Activated naive CD8-positive, alpha-beta T cell treated with anti-CD3 and anti-CD28 coated beads, Interleukin-2, amount 10 ng/mL, durations not matched to agents 7 days and 5 days (primary cell): ENCODE data around the gene ZMYND8. TPM values are rescaled to one million over a fixed set of nuclear protein-coding genes. Genes with fewer than 3 reads are reported as not detected.

Source experiments
- ATAC-seq: fragments of 150-1000 bp; cut with Tn5 transposase; one replicate; pipeline ENCODE4 v1.10.0; 2021; ENCODE audit warnings: low read depth, moderate library complexity
- POLR2A ChIA-PET: fragments of 350-600 bp; sonication (Branson Sonifier 250); formaldehyde crosslinking; loops from one replicate; lab custom pipeline; 2021; ENCODE audit warnings: antibody characterized with exemption; lab: Charles Lee
- DNase-seq: peaks from one replicate; pipeline ENCODE4 v3.0.0; 2021
- H3K27ac Mint-ChIP-seq: one replicate; pipeline ENCODE4 v1.8.0; 2022; ENCODE audit warnings: mild to moderate bottlenecking, mixed read lengths
- H3K27me3 Mint-ChIP-seq: one replicate; pipeline ENCODE4 v1.8.0; 2022; ENCODE audit warnings: mild to moderate bottlenecking, moderate library complexity, mixed read lengths
- H3K36me3 Mint-ChIP-seq: one replicate; pipeline ENCODE4 v1.8.0; 2021; ENCODE audit warnings: mild to moderate bottlenecking, mixed read lengths
- H3K4me1 Mint-ChIP-seq: one replicate; pipeline ENCODE4 v1.8.0; 2021; ENCODE audit warnings: mixed read lengths
- H3K4me3 Mint-ChIP-seq: one replicate; pipeline ENCODE4 v1.8.0; 2022; ENCODE audit warnings: mild to moderate bottlenecking, moderate library complexity, mixed read lengths
- H3K9me3 Mint-ChIP-seq: one replicate; pipeline ENCODE4 v1.8.0; 2021; ENCODE audit warnings: mixed read lengths
- total RNA-seq, 2 experiments: library from RNA; stranded (reverse); gene quantifications; one replicate each; pipeline ENCODE4 v1.2.3, GENCODE V29; 2021

Gene ZMYND8
- total RNA-seq, 2 experiments from 2014 or later, result 51.0 to 51.5 TPM

GRCh38 chr20:47196091-47197081, 160.1 kb downstream of the ZMYND8 start:
- no peaks in the 10 kb centered on the region for H3K36me3 Mint-ChIP-seq
- peaks cover 9% of the 10 kb centered on the region for H3K4me1 Mint-ChIP-seq
- DNase-seq, result peak; percentile 89
- peak; percentile 84 for ATAC-seq
- no peaks in the 10 kb centered on the region for H3K9me3 Mint-ChIP-seq
- H3K4me3 Mint-ChIP-seq, result peak overlapping the region; percentile 8
- POLR2A ChIA-PET, result no interaction called here
- no peak overlapping the region for H3K27ac Mint-ChIP-seq
- peaks cover 5% of the 10 kb centered on the region for H3K27me3 Mint-ChIP-seq

DNA sequence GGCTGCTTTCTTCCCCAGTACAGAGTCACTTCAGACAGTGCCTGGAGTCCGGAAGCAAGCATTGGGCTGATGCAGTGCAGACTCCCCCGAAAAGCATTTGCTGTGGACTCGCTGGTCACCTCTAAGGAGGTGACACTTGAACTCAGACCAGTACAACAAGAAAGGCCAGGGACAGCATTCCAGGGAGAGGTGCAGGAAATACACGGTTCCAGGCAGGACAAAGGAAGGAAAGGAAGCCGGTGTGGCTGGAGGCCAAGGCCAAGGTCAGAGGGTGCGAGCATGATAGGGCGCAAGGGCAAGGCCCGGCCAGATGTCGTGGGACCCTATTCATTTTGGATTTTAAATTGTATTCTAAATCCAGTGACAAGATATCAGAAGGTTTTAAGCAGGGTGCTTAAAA, 160.9 kb downstream of the ZMYND8 start:
- Mint-ChIP-seq H3K27me3 (peaks cover 5% of the 10 kb centered on the region), H3K4me1 (peaks cover 9% of the 10 kb centered on the region), H3K4me3 (no peak overlapping the region), H3K27ac (no peak overlapping the region), H3K9me3 (no peaks in the 10 kb centered on the region), H3K36me3 (no peaks in the 10 kb centered on the region)
- DNase-seq (no peak), ATAC-seq (no peak)
- POLR2A ChIA-PET, result no interaction called here

DNA sequence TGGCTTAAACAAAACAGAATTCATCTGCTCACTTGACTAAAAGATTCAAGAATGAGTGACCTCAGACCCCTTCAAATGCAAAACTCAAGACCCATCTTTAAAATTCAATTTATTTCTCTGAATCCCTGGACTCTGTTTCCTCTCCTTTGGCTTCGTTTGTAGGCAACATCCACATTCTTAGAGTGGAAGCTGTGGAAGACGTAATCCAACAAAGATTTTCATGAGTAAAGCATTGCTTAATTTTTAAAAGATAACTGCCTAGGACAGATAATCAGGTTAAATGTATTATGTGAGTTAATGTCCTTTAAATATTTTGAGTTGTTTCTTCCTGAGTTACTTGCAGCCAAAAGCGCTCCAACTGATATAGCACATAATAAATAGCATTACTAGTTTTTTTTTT, 164.5 kb downstream of the ZMYND8 start:
- Mint-ChIP-seq H3K4me3 (no peak overlapping the region), H3K9me3 (no peaks in the 10 kb centered on the region), H3K27me3 (peaks cover 4% of the 10 kb centered on the region), H3K36me3 (no peaks in the 10 kb centered on the region), H3K4me1 (peaks cover 16% of the 10 kb centered on the region), H3K27ac (no peak overlapping the region)
- ATAC-seq (no peak), DNase-seq (no peak)
- POLR2A ChIA-PET, result interaction anchor here (0.7 kb wide), 1 partner anchor 1625 kb away, joined by 3 read pairs; no protein-coding TSS in a partner anchor

GRCh38 chr20:47191074-47191673, 165.3 kb downstream of the ZMYND8 start:
- Mint-ChIP-seq H3K9me3 (no peaks in the 10 kb centered on the region), H3K27ac (no peak overlapping the region), H3K36me3 (no peaks in the 10 kb centered on the region), H3K27me3 (peaks cover 4% of the 10 kb centered on the region), H3K4me3 (no peak overlapping the region), H3K4me1 (peaks cover 10% of the 10 kb centered on the region)
- DNase-seq, result no peak
- ATAC-seq, result no peak
- POLR2A ChIA-PET, result no interaction called here

GRCh38 chr20:47189060-47189459, 167.4 kb downstream of the ZMYND8 start:
- no peaks in the 10 kb centered on the region for H3K9me3 Mint-ChIP-seq
- H3K27ac Mint-ChIP-seq, result no peak overlapping the region
- DNase-seq, result no peak
- ATAC-seq, result no peak
- H3K27me3 Mint-ChIP-seq, result peaks cover 8% of the 10 kb centered on the region
- peaks cover 12% of the 10 kb centered on the region for H3K4me1 Mint-ChIP-seq
- H3K36me3 Mint-ChIP-seq, result no peaks in the 10 kb centered on the region
- no peak overlapping the region for H3K4me3 Mint-ChIP-seq
- POLR2A ChIA-PET, result no interaction called here

DNA sequence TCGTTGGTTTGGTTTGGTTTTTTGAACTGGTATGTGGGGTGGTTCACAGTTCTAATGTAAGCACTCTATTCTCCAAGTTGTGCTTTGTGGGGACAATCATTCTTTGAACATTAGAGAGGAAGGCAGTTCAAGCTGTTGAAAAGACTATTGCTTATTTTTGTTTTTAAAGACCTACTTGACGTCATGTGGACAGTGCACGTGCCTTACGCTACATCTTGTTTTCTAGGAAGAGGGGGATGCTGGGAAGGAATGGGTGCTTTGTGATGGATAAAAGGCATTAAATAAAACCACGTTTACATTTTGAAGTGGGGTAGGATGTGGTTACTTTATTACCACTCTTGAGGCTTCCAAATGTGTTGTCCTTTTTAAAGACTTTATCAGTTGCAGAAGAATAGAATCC, 168.0 kb downstream of the ZMYND8 start:
- Mint-ChIP-seq H3K4me1 (peaks cover 12% of the 10 kb centered on the region), H3K9me3 (no peaks in the 10 kb centered on the region), H3K36me3 (no peaks in the 10 kb centered on the region), H3K27ac (no peak overlapping the region), H3K27me3 (peaks cover 8% of the 10 kb centered on the region), H3K4me3 (peak overlapping the region; percentile 34)
- POLR2A ChIA-PET, result no interaction called here
- DNase-seq (no peak), ATAC-seq (no peak)

GRCh38 chr20:47187450-47188195, 168.9 kb downstream of the ZMYND8 start:
- no peak overlapping the region for H3K4me3 Mint-ChIP-seq
- POLR2A ChIA-PET, result no interaction called here

DNA sequence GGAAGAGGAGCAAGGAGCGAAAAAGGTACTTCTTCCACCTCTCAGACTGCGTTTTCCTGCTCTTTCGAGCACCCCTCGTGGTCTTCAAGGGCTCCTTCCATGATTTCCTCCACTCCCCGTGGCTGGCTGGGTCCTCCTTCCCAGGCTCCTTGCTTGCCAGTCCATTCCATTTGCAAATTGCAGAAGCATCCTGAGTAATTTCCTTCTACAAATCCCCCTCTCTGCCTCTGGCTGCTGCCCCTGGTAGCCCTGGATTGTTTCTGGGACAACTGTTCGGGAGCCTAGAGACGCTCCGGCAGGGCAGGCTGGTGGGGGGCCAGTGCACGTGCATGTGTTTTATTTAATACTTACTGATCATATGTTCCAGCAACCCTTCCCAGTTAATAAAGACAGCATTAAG, 173.1 kb downstream of the ZMYND8 start:
- Mint-ChIP-seq H3K27ac (no peak overlapping the region), H3K27me3 (peaks cover 6% of the 10 kb centered on the region)

More at GRCh38 chr20:47187450-47188195, 168.9 kb downstream of the ZMYND8 start:
- DNase-seq (no peak), ATAC-seq (peak; percentile 18)
- H3K36me3 Mint-ChIP-seq, result no peaks in the 10 kb centered on the region
- H3K4me1 Mint-ChIP-seq, result peaks cover 12% of the 10 kb centered on the region
- H3K27ac Mint-ChIP-seq, result no peak overlapping the region
- H3K27me3 Mint-ChIP-seq, result peaks cover 7% of the 10 kb centered on the region
- H3K9me3 Mint-ChIP-seq, result no peaks in the 10 kb centered on the region

GRCh38 chr20:47181056-47181862, 175.2 kb downstream of the ZMYND8 start:
- no peaks in the 10 kb centered on the region for H3K36me3 Mint-ChIP-seq
- H3K9me3 Mint-ChIP-seq, result peaks cover 3% of the 10 kb centered on the region
- no peak overlapping the region for H3K27ac Mint-ChIP-seq
- DNase-seq (no peak), ATAC-seq (peak; percentile 71)
- peaks cover 8% of the 10 kb centered on the region for H3K27me3 Mint-ChIP-seq
- no peak overlapping the region for H3K4me3 Mint-ChIP-seq
- POLR2A ChIA-PET, result interaction anchor here (0.6 kb wide), 1 partner anchor 17 kb away, joined by 4 read pairs; no protein-coding TSS in a partner anchor
- peaks cover 2% of the 10 kb centered on the region for H3K4me1 Mint-ChIP-seq

More for the DNA sequence above, 173.1 kb downstream of the ZMYND8 start:
- Mint-ChIP-seq H3K4me3 (no peak overlapping the region), H3K4me1 (peaks cover 4% of the 10 kb centered on the region), H3K36me3 (no peaks in the 10 kb centered on the region), H3K9me3 (peaks cover 3% of the 10 kb centered on the region)
- POLR2A ChIA-PET, result interaction anchor here (0.6 kb wide), 1 partner anchor 42 kb away, joined by 3 read pairs; no protein-coding TSS in a partner anchor
- no peak for DNase-seq
- no peak for ATAC-seq

DNA sequence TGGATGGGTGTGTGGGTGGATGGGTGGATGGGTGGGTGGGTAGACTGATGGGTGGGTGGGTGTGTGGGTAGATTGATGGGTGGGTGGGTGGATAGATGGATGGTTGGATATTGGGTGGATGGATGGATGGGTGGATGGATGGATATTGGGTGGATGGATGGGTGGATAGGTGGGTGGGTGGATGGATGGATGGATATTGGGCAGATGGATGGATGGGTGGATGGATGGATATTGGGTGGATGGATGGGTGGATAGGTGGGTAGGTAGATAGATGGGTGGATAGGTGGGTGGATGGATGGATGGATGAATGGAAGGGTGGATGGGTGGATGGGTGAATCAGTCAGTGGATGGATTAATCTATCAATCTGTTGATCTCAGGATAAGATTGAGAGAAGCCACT, 177.2 kb downstream of the ZMYND8 start:
- Mint-ChIP-seq H3K27me3 (peaks cover 7% of the 10 kb centered on the region), H3K4me1 (no peaks in the 10 kb centered on the region), H3K27ac (no peak overlapping the region), H3K36me3 (no peaks in the 10 kb centered on the region), H3K9me3 (peaks cover 3% of the 10 kb centered on the region), H3K4me3 (no peak overlapping the region)
- ATAC-seq (no peak), DNase-seq (no peak)
- POLR2A ChIA-PET, result no interaction called here

- ATAC-seq (no peak), DNase-seq (no peak)
- no peaks in the 10 kb centered on the region for H3K4me1 Mint-ChIP-seq
- H3K27ac Mint-ChIP-seq, result no peak overlapping the region
- POLR2A ChIA-PET, result no interaction called here
- no peak overlapping the region for H3K4me3 Mint-ChIP-seq
- no peaks in the 10 kb centered on the region for H3K36me3 Mint-ChIP-seq
- H3K27me3 Mint-ChIP-seq, result peaks cover 7% of the 10 kb centered on the region
- peaks cover 3% of the 10 kb centered on the region for H3K9me3 Mint-ChIP-seq
Observed at GRCh38 chr20:47178851-47179250, 177.6 kb downstream of the ZMYND8 start.

GRCh38 chr20:47178277-47178676, 178.2 kb downstream of the ZMYND8 start:
- no peak overlapping the region for H3K4me3 Mint-ChIP-seq
- H3K4me1 Mint-ChIP-seq, result no peaks in the 10 kb centered on the region
- no peak overlapping the region for H3K27ac Mint-ChIP-seq
- no peak for ATAC-seq
- H3K36me3 Mint-ChIP-seq, result no peaks in the 10 kb centered on the region
- POLR2A ChIA-PET, result no interaction called here
- DNase-seq, result no peak
- H3K27me3 Mint-ChIP-seq, result peaks cover 7% of the 10 kb centered on the region
- H3K9me3 Mint-ChIP-seq, result peaks cover 3% of the 10 kb centered on the region
